ENCODE measurements around the gene APP. TPM values are rescaled to one million over a fixed set of nuclear protein-coding genes. Genes with fewer than 3 reads are reported as not detected.
"Not testable (repeated sequence)": the region's sequence is repeated elsewhere in the genome, so short reads cannot be mapped to it uniquely, and the experiment has no call there.

The APP gene
- total RNA-seq, 1 donor from 2014 or later, result 1,326 TPM

- DNase-seq (ENCODE audit: low read depth in 2 of 2), result no peak
Observed at GRCh38 chr21:25944672-25945213, 225.8 kb downstream of the APP start.

- no peak for DNase-seq (ENCODE audit: low read depth in 2 of 2)
Observed at GRCh38 chr21:25944082-25944481, 226.5 kb downstream of the APP start.

GRCh38 chr21:25942135-25942534 is 228.4 kb downstream of the APP start:
- DNase-seq (ENCODE audit: low read depth in 2 of 2), result no peak

- DNase-seq (ENCODE audit: low read depth in 2 of 2), result no peak
Observed at GRCh38 chr21:25939396-25939761, 231.2 kb downstream of the APP start.

- peak; percentile 33 to 65 for DNase-seq (ENCODE audit: low read depth in 2 of 2)
Observed at GRCh38 chr21:25938658-25939395, 231.7 kb downstream of the APP start.

- peak in 1 of 2 donors; percentile 79 for DNase-seq (ENCODE audit: low read depth in 2 of 2)
Observed at GRCh38 chr21:25936776-25937175, 233.8 kb downstream of the APP start.

GRCh38 chr21:25934771-25935224 is 235.8 kb downstream of the APP start:
- peak; percentile 96 to 99 for DNase-seq (ENCODE audit: low read depth in 2 of 2)

- DNase-seq (ENCODE audit: low read depth in 2 of 2), result no peak
Observed at GRCh38 chr21:25934130-25934529, 236.4 kb downstream of the APP start.

- DNase-seq (ENCODE audit: low read depth in 2 of 2), result peak in 1 of 2 donors; percentile 53
Observed at GRCh38 chr21:25931765-25932164, 238.8 kb downstream of the APP start.

GRCh38 chr21:25929856-25930520 is 240.6 kb downstream of the APP start:
- peak in 1 of 2 donors; percentile 68 for DNase-seq (ENCODE audit: low read depth in 2 of 2)

GRCh38 chr21:25927195-25927880 is 243.2 kb downstream of the APP start:
- DNase-seq (ENCODE audit: low read depth in 2 of 2), result no peak

GRCh38 chr21:25925936-25926335 is 244.6 kb downstream of the APP start:
- DNase-seq (ENCODE audit: low read depth in 2 of 2), result peak; percentile 82 to 96

- DNase-seq (ENCODE audit: low read depth in 2 of 2), result peak in 1 of 2 donors; percentile 59
Observed at GRCh38 chr21:25925064-25925800, 245.3 kb downstream of the APP start.

- DNase-seq (ENCODE audit: low read depth in 2 of 2), result not testable (repeated sequence)
Observed at GRCh38 chr21:25918152-25918551, 252.4 kb downstream of the APP start.

- DNase-seq (ENCODE audit: low read depth in 2 of 2), result no peak
Observed at GRCh38 chr21:25916226-25916625, 254.3 kb downstream of the APP start.

GRCh38 chr21:25913479-25913878 is 257.1 kb downstream of the APP start:
- DNase-seq (ENCODE audit: low read depth in 2 of 2), result no peak

GRCh38 chr21:25912402-25912746 is 258.2 kb downstream of the APP start:
- DNase-seq (ENCODE audit: low read depth in 2 of 2), result no peak

- peak; percentile 39 to 71 for DNase-seq (ENCODE audit: low read depth in 2 of 2)
Observed at GRCh38 chr21:25911730-25912401, 258.7 kb downstream of the APP start.

GRCh38 chr21:25910809-25911208 is 259.8 kb downstream of the APP start:
- DNase-seq (ENCODE audit: low read depth in 2 of 2), result no peak

GRCh38 chr21:25909341-25909740 is 261.2 kb downstream of the APP start:
- DNase-seq (ENCODE audit: low read depth in 2 of 2), result no peak

GRCh38 chr21:25908495-25908894 is 262.1 kb downstream of the APP start:
- DNase-seq (ENCODE audit: low read depth in 2 of 2), result no peak
